Stimulated activated CD4-positive, alpha-beta T cell treated with anti-CD3 and anti-CD28 coated beads, Interleukin-1b, Interleukin-23, amount 100 ng/mL, for 4 hours (primary cell): ENCODE results near the gene ZNF439.
"Not testable (repeated sequence)": the region's sequence is repeated elsewhere in the genome, so short reads cannot be mapped to it uniquely, and the experiment has no call there.

Source experiments
- DNase-seq, 2 donors: peaks; one replicate each; pipeline ENCODE4 v3.0.0-alpha.2; 2020; ENCODE audit warnings: low read depth in 2 of 2

The ZNF439 gene

DNA sequence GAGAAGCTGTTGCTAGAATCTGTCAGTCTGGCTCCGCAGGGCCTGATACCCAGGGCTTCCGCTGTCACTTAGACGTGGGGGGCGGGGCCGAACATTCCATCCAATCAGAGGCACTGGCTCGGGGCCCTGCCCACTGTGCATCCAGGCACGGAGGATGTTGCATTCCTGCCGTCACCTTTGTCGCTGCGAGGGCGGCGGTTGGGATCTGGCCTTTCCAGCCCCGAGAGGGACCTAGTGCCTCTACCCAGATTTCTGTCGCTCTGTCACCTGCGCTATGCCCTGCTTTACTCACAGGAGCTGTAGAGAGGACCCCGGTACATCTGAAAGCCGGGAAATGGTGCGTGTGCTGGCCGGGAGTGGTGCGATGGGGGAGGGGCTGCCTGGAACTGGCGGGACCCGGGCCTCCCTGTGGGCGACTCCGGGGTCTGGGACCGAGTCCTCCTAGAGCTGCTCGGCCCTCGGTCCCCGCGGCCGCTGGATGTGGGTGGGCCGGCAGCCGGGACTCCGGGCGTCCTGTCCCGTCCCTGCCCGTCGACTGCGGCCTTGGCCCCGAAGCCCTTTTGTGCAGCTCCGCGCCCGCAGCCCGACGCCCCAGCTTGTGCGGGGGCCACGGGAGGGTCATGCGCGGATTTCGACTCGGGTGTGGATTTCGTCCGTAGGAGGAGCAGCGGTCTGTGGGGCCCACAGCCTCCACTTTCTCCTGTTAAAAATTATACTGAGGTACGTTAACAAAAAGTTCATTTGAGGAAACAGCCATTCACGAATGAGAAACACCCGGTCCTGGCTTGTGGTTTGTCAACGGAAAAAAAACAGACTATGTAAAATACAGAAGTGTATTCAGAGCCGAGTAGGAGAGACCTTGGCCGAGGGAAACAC is at the start of gene ZNF439:
ZNF439 (plus strand) TSS at position 133 of the 876 bp plus-strand sequence; CDS start at position 275, 142 bp downstream.
- peak; percentile 64 to 89 for DNase-seq

- no peak for DNase-seq
Observed at GRCh38 chr19:11806354-11807098, 42.0 kb upstream of the ZNF439 start.

- no peak for DNase-seq
Observed at GRCh38 chr19:11807099-11807380, 41.5 kb upstream of the ZNF439 start.

GRCh38 chr19:11813703-11814028 is 34.9 kb upstream of the ZNF439 start:
- no peak for DNase-seq

DNA sequence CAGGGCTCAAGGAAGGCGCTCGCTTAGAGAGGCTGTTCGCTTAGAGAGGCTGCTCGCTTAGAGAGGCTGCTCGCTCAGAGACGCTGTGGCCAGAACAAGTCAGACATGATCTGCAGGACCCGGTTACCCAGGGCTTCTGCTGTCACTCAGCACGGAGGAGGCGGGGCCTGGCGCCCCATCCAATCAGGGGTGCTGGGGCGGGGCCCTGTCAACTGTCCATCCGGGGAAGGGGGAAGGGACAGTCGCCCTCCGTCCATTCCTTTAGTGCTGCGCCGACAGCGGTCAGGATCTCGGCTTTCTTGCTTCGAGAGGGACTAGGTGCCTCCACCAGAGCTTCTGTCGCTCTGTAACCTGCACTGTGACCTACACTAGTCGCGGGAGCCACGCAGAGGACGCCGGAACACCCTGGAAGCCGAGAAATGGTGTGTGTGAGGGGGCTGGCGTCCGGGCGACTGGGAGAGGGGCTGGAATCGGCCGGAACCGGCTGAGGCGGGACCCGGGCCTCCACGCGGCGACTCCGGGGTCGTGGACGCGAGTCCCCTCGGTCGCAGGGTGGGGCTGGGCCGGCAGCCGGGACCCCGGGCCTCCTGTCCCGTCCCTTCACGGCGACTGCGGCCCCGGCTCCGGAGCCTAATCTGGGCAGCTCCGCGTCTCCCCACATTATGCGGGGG is 34.4 kb upstream of the ZNF439 start, which contains the start of gene ZNF440:
ZNF440 (plus strand) TSS at position 245 of the 671 bp plus-strand sequence; CDS start at position 420, 175 bp downstream.
- peak; percentile 62 to 87 for DNase-seq

GRCh38 chr19:11814700-11815035 is 33.9 kb upstream of the ZNF439 start:
- DNase-seq = no peak

GRCh38 chr19:11821474-11822109 is 26.9 kb upstream of the ZNF439 start:
- no peak for DNase-seq

- not testable (repeated sequence) for DNase-seq
Observed at GRCh38 chr19:11828957-11829876, 19.3 kb upstream of the ZNF439 start.

DNA sequence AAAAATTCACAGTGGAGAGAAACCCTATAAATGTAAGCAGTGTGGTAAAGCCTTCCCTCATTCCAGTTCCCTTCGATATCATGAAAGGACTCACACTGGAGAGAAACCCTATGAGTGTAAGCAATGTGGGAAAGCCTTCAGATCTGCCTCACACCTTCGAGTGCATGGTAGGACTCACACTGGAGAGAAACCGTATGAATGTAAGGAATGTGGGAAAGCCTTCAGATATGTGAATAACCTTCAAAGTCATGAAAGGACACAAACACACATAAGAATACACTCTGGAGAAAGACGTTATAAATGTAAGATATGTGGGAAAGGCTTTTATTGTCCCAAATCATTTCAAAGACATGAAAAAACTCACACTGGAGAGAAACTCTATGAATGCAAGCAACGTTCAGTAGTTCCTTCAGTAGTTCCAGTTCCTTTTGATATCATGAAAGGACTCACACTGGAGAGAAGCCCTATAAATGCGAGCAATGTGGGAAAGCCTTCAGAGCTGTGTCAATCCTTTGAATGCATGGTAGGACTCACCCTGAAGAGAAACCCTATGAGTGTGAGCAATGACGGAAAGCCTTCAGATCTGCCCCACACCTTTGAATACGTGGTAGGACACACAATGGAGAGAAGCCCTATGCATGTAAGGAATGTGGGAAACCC is 16.1 kb upstream of the ZNF439 start:
- no peak for DNase-seq

DNA sequence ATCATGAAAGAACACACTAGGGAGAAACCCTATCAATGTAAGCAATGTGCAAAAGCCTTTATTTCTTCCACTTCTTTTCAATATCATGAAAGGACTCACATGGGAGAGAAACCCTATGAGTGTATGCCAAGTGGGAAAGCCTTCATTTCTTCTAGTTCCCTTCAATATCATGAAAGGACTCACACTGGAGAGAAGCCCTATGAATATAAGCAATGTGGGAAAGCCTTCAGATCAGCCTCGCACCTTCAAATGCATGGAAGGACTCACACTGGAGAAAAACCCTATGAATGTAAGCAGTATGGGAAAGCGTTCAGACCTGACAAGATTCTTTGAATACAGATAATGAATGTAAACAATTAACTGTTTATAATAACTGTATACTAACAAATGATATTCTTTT is 15.0 kb upstream of the ZNF439 start:
- DNase-seq = no peak

GRCh38 chr19:11835626-11836066 is 12.9 kb upstream of the ZNF439 start:
- not testable (repeated sequence) for DNase-seq

- DNase-seq = no peak
Observed at GRCh38 chr19:11843722-11844121, 4.8 kb upstream of the ZNF439 start.

GRCh38 chr19:11847615-11848014 is 911 bp upstream of the ZNF439 start:
- not testable (repeated sequence) for DNase-seq

DNA sequence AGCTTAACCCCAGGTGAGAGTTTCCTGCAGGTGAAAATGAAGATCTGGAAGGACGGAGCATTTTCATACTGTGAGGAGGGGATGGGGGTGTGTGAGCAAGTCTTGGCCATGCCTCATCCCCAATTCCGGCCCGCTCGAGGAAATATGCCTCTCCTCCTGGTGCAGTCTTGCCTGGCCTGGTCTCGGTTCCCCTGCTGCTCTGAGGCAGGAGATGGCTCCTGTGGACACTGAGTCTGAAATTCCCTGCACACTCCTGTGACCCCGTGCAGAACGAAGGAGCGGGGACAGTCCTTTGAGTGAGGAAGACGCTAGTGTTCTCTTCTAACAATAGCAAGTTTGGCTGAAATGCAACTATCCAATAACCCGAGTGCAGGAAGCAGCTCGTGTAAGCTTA is 329 bp upstream of the ZNF439 start:
- no peak for DNase-seq

- not testable (repeated sequence) for DNase-seq
Observed at GRCh38 chr19:11850289-11850688, 1.8 kb downstream of the ZNF439 start.

DNA sequence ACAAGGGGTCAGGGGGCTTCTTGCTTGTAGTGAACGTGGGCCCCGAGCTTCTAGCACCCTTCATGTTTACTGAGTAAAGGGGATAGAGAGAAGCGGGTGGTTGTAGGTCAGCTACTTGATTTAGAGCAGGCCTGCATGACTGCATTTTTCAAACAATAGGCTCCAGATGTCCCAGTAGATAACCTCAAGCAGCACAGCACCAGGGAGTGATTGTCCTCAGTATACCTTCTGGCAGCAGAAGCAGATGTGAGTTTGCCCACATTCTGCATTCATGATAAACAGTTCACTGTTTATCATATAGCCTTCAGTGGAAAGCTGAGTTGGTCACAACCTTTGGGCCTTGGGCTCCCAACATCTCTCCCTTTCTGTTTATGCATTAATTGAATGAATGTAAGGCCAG is 4.8 kb downstream of the ZNF439 start:
- no peak for DNase-seq

- no peak for DNase-seq
Observed at GRCh38 chr19:11856596-11857250, 8.2 kb downstream of the ZNF439 start.

DNA sequence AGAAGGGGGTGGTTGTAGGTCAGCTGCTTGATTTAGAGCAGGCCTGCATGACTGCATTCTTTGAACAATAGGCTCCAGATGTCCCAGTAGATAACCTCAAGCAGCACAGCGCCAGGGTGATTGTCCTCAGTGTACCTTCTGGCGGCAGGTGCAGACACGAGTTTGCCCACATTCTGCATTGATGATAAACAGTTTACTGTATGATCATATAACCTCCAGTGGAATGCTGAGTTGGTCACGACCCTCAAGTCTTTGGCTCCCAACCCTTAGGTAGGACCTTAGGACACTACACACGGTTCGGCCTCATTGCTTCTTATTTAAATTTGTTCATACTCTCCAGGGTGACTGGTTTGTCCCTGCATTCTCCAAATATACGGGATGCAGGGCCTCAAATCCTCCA is 12.2 kb downstream of the ZNF439 start:
- DNase-seq = no peak

GRCh38 chr19:11861301-11861700 is 12.8 kb downstream of the ZNF439 start:
- DNase-seq = no peak

DNA sequence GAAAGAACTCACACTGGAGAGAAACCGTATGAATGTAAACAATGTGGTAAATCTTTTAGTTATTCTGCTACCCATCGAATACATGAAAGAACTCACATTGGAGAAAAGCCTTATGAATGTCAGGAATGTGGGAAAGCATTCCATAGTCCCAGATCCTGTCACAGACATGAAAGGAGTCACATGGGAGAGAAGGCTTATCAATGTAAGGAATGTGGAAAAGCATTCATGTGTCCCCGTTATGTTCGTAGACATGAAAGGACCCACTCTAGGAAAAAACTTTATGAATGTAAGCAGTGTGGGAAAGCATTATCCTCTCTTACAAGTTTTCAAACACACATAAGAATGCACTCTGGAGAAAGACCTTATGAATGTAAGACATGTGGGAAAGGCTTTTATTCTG is 19.2 kb downstream of the ZNF439 start:
- DNase-seq = not testable (repeated sequence)
